ENCODE data around the gene CPSF3. TPM values are rescaled to one million over a fixed set of nuclear protein-coding genes. Genes with fewer than 3 reads are reported as not detected.

CPSF3 gene
- total and polyA plus RNA-seq, 8 donors, result 5.7 to 13.2 (median 10.7) TPM

- Histone ChIP-seq H3K27me3 (no peaks in the 10 kb centered on the region), H3K4me1 (no peaks in the 10 kb centered on the region), H3K27ac (no peak overlapping the region), H3K36me3 (peaks cover 0 to 12% (median 8%) of the 10 kb centered on the region in 3 donors), H3K9me3 (no peaks in the 10 kb centered on the region), H3K4me3 (no peak overlapping the region)
- ATAC-seq (no peak), FAIRE-seq (no peak), DNase-seq (no peak)
- WGBS, 2 donors, result 92 to 93% methylated on average over 1 of the region's 1 CpG
- no peak for TF ChIP-seq CTCF (IDR thresholded peaks at IDR 0.05)
- intact Hi-C loops (cut with DNase I), result no loop called here
These were observed 27.8 kb downstream of the CPSF3 start for GRCh38 chr2:9451231-9451630.

GRCh38 chr2:9460441-9461017 is 37.1 kb downstream of the CPSF3 start:
- no peak for FAIRE-seq
- intact Hi-C loops (cut with DNase I), result no loop called here
- ATAC-seq, result no peak
- Histone ChIP-seq H3K36me3 (peaks cover 0 to 7% (median 6%) of the 10 kb centered on the region in 3 donors), H3K4me3 (no peak overlapping the region), H3K27me3 (no peaks in the 10 kb centered on the region), H3K9me3 (no peaks in the 10 kb centered on the region), H3K27ac (no peak overlapping the region), H3K4me1 (no peaks in the 10 kb centered on the region)
- WGBS, 2 donors, result 96 to 97% methylated on average over 3 of the region's 3 CpGs
- no peak for TF ChIP-seq CTCF (IDR thresholded peaks at IDR 0.05)
- no peak for DNase-seq

GRCh38 chr2:9461079-9461478 is 37.6 kb downstream of the CPSF3 start:
- Histone ChIP-seq H3K36me3 (peaks cover 0 to 6% (median 5%) of the 10 kb centered on the region in 3 donors), H3K4me3 (no peak overlapping the region), H3K4me1 (no peaks in the 10 kb centered on the region), H3K27me3 (no peaks in the 10 kb centered on the region), H3K27ac (no peak overlapping the region), H3K9me3 (no peaks in the 10 kb centered on the region)
- 96 to 100% methylated on average over 3 of the region's 3 CpGs for WGBS, 2 donors
- ATAC-seq (no peak), DNase-seq (no peak), FAIRE-seq (no peak)
- TF ChIP-seq CTCF (IDR thresholded peaks at IDR 0.05), result no peak
- intact Hi-C loops (cut with DNase I), result no loop called here

- FAIRE-seq (no peak), ATAC-seq (no peak), DNase-seq (no peak)
- Histone ChIP-seq H3K36me3 (peaks cover 0 to 5% (median 0%) of the 10 kb centered on the region in 3 donors), H3K27me3 (no peaks in the 10 kb centered on the region), H3K4me3 (no peak overlapping the region), H3K9me3 (no peaks in the 10 kb centered on the region), H3K27ac (no peak overlapping the region), H3K4me1 (no peaks in the 10 kb centered on the region)
- WGBS, 2 donors, result 72 to 83% methylated on average over 5 of the region's 5 CpGs
- TF ChIP-seq CTCF (IDR thresholded peaks at IDR 0.05), result no peak
- intact Hi-C loops (cut with DNase I), result no loop called here
These were observed 38.9 kb downstream of the CPSF3 start for GRCh38 chr2:9462313-9462712.

- no peak for FAIRE-seq
- H3K4me1 ChIP-seq, result no peaks in the 10 kb centered on the region
These were observed 39.6 kb downstream of the CPSF3 start for GRCh38 chr2:9462886-9463697.

More at GRCh38 chr2:9462886-9463697, 39.6 kb downstream of the CPSF3 start:
- H3K27me3 ChIP-seq, result no peaks in the 10 kb centered on the region
- no peak overlapping the region for H3K27ac ChIP-seq
- intact Hi-C loops (cut with DNase I), result no loop called here
- TF ChIP-seq CTCF (IDR thresholded peaks at IDR 0.05), result no peak
- WGBS, 2 donors, result 85 to 88% methylated on average over 6 of the region's 6 CpGs
- H3K36me3 ChIP-seq, result no peaks in the 10 kb centered on the region
- no peaks in the 10 kb centered on the region for H3K9me3 ChIP-seq
- ATAC-seq (peak in 2 of 4 donors; percentile 14 to 25), DNase-seq (no peak)
- H3K4me3 ChIP-seq, result no peak overlapping the region
